ENCODE measurements around the gene SYNM. TPM values are rescaled to one million over a fixed set of nuclear protein-coding genes. Genes with fewer than 3 reads are reported as not detected.

SYNM gene
- total RNA-seq, 1 experiment from 2014 or later, result 2.6 TPM

GRCh38 chr15:99149366-99149765 lies 44.5 kb downstream of the SYNM start:
- no peak for DNase-seq (ENCODE audit: low spot score)
- intact Hi-C loops (cut with micrococcal nuclease; ENCODE audit: unreplicated experiment), result no loop called here

GRCh38 chr15:99151156-99151555 lies 46.3 kb downstream of the SYNM start:
- H3K27me3 ChIP-seq (replicated peaks; ENCODE audit: insufficient read depth, low read depth, low read length, poor library complexity), result no peaks in the 10 kb centered on the region
- no peak overlapping the region for H3K27ac ChIP-seq (ENCODE audit: low read depth, low read length, poor library complexity, severe bottlenecking)
- CTCF ChIA-PET, result no interaction called here
- H3K9me3 ChIP-seq (ENCODE audit: low read depth, low read length, poor library complexity, severe bottlenecking), result no peaks in the 10 kb centered on the region
- H3K4me1 ChIP-seq (ENCODE audit: insufficient read depth, low read length, poor library complexity, severe bottlenecking), result no peaks in the 10 kb centered on the region
- no peak for TF ChIP-seq EZH2 (IDR thresholded peaks at IDR 0.05; ENCODE audit: borderline replicate concordance, low read depth, low read length, poor library complexity, severe bottlenecking)
- TF ChIP-seq CTCF (conservative IDR thresholded peaks at IDR 0.05; ENCODE audit: low read depth, low read length), result no peak
- intact Hi-C loops (cut with micrococcal nuclease; ENCODE audit: unreplicated experiment), result no loop called here
- no peak for DNase-seq (ENCODE audit: low spot score)
- no peaks in the 10 kb centered on the region for H3K36me3 ChIP-seq (ENCODE audit: insufficient read depth, low read length, poor library complexity, severe bottlenecking)
- no peak overlapping the region for H3K4me3 ChIP-seq (ENCODE audit: low read depth, low read length, poor library complexity, severe bottlenecking)
- BruUV-seq (replicated peaks), result no TSS peak
- POLR2A ChIA-PET (ENCODE audit: low non-redundant PET), result no interaction called here

More at GRCh38 chr15:99149366-99149765, 44.5 kb downstream of the SYNM start:
- POLR2A ChIA-PET (ENCODE audit: low non-redundant PET), result no interaction called here
- Histone ChIP-seq H3K27me3 (replicated peaks; ENCODE audit: insufficient read depth, low read depth, low read length, poor library complexity) (no peaks in the 10 kb centered on the region), H3K36me3 (ENCODE audit: insufficient read depth, low read length, poor library complexity, severe bottlenecking) (no peaks in the 10 kb centered on the region), H3K4me3 (ENCODE audit: low read depth, low read length, poor library complexity, severe bottlenecking) (no peak overlapping the region), H3K4me1 (ENCODE audit: insufficient read depth, low read length, poor library complexity, severe bottlenecking) (no peaks in the 10 kb centered on the region), H3K9me3 (ENCODE audit: low read depth, low read length, poor library complexity, severe bottlenecking) (no peaks in the 10 kb centered on the region), H3K27ac (ENCODE audit: low read depth, low read length, poor library complexity, severe bottlenecking) (no peak overlapping the region)
- TF ChIP-seq CTCF (conservative IDR thresholded peaks at IDR 0.05; ENCODE audit: low read depth, low read length), result no peak
- no peak for TF ChIP-seq EZH2 (IDR thresholded peaks at IDR 0.05; ENCODE audit: borderline replicate concordance, low read depth, low read length, poor library complexity, severe bottlenecking)
- no TSS peak for BruUV-seq (replicated peaks)
- CTCF ChIA-PET, result no interaction called here

- H3K4me3 ChIP-seq (ENCODE audit: low read depth, low read length, poor library complexity, severe bottlenecking), result no peak overlapping the region
- TF ChIP-seq CTCF (conservative IDR thresholded peaks at IDR 0.05; ENCODE audit: low read depth, low read length), result no peak
- no peak for TF ChIP-seq EZH2 (IDR thresholded peaks at IDR 0.05; ENCODE audit: borderline replicate concordance, low read depth, low read length, poor library complexity, severe bottlenecking)
- H3K4me1 ChIP-seq (ENCODE audit: insufficient read depth, low read length, poor library complexity, severe bottlenecking), result no peaks in the 10 kb centered on the region
- no peak overlapping the region for H3K27ac ChIP-seq (ENCODE audit: low read depth, low read length, poor library complexity, severe bottlenecking)
- POLR2A ChIA-PET (ENCODE audit: low non-redundant PET), result interaction anchor here (0.7 kb wide), 1 partner anchor 91 kb away, joined by 3 read pairs; no protein-coding TSS in a partner anchor
- H3K36me3 ChIP-seq (ENCODE audit: insufficient read depth, low read length, poor library complexity, severe bottlenecking), result no peaks in the 10 kb centered on the region
- CTCF ChIA-PET, result no interaction called here
- intact Hi-C loops (cut with micrococcal nuclease; ENCODE audit: unreplicated experiment), result no loop called here
- H3K9me3 ChIP-seq (ENCODE audit: low read depth, low read length, poor library complexity, severe bottlenecking), result no peaks in the 10 kb centered on the region
- H3K27me3 ChIP-seq (replicated peaks; ENCODE audit: insufficient read depth, low read depth, low read length, poor library complexity), result no peaks in the 10 kb centered on the region
- DNase-seq (ENCODE audit: low spot score), result no peak
- no TSS peak for BruUV-seq (replicated peaks)
Measured at GRCh38 chr15:99153026-99153535, 48.2 kb downstream of the SYNM start.

Data from A673 (cell line).